Common myeloid progenitor, CD34-positive (primary cell): Measurements from ENCODE around the gene VEGFA.

Source experiments
- CTCF ChIA-PET: fragments of 350-600 bp; sonication (Branson Sonifier 250); formaldehyde crosslinking; loops from one replicate; lab custom pipeline; 2021; ENCODE audit warnings: antibody characterized with exemption; lab: Charles Lee
- POLR2A ChIA-PET: fragments of 350-600 bp; sonication (Branson Sonifier 250); formaldehyde crosslinking; loops from one replicate; lab custom pipeline; 2021; ENCODE audit warnings: antibody characterized with exemption; lab: Charles Lee
- DNase-seq, 3 donors: peaks; one replicate each; pipeline versions ENCODE4 v3.0.0 to v3.0.0-alpha.2; 2013
- H3K27ac ChIP-seq, 2 experiments: 1 replicate in 1 of 2; 2 replicates in 1 of 2; pipeline ENCODE4 v1.7.0; 2013; ENCODE audit warnings: inconsistent platforms in 2 of 2, low read length in 2 of 2, mild to moderate bottlenecking in 2 of 2, low read depth in 1 of 2, moderate library complexity in 1 of 2; ENCODE audit not compliant: severe bottlenecking in 2 of 2, insufficient read depth in 1 of 2, poor library complexity in 1 of 2
- H3K27me3 ChIP-seq, 5 experiments: replicated peaks in 2 of 5; 1 replicate in 3 of 5; 2 replicates in 2 of 5; pipeline versions ENCODE4 v1.6.1 to v1.7.0; 2013; ENCODE audit warnings: low read length in 4 of 5, mild to moderate bottlenecking in 2 of 5, moderate library complexity in 2 of 5, inconsistent platforms in 1 of 5; ENCODE audit not compliant: insufficient read depth in 5 of 5, control insufficient read depth in 4 of 5
- H3K36me3 ChIP-seq, 4 experiments: 1 replicate in 2 of 4; 2 replicates in 2 of 4; pipeline versions ENCODE4 v1.6.1 to v1.7.0; 2013; ENCODE audit warnings: low read length in 3 of 4, control low read depth in 1 of 4, mild to moderate bottlenecking in 1 of 4; ENCODE audit not compliant: control insufficient read depth in 4 of 4, insufficient read depth in 4 of 4
- H3K4me1 ChIP-seq, 4 experiments: 1 replicate in 3 of 4; 2 replicates in 1 of 4; pipeline versions ENCODE4 v1.6.1 to v1.7.1; 2013; ENCODE audit warnings: low read length in 3 of 4, mild to moderate bottlenecking in 3 of 4, control low read depth in 1 of 4, inconsistent platforms in 1 of 4, moderate library complexity in 1 of 4; ENCODE audit not compliant: control insufficient read depth in 4 of 4, insufficient read depth in 4 of 4; ENCODE audit errors: control extremely low read depth in 1 of 4
- H3K4me3 ChIP-seq, 7 experiments: 1 replicate in 4 of 7; 2 replicates in 3 of 7; pipeline versions ENCODE4 v1.5.1 to v1.7.0; 2013; ENCODE audit warnings: mild to moderate bottlenecking in 7 of 7, low read length in 6 of 7, moderate library complexity in 6 of 7, inconsistent platforms in 2 of 7, low read depth in 2 of 7, control low read depth in 1 of 7; ENCODE audit not compliant: insufficient read depth in 4 of 7, control insufficient read depth in 1 of 7; ENCODE audit errors: extremely low read depth in 1 of 7
- H3K9me3 ChIP-seq, 5 experiments: 1 replicate in 4 of 5; 2 replicates in 1 of 5; pipeline versions ENCODE4 v1.6.1 to v1.7.1; 2013; ENCODE audit warnings: low read length in 4 of 5, mild to moderate bottlenecking in 2 of 5, inconsistent platforms in 1 of 5, low read depth in 1 of 5, moderate library complexity in 1 of 5; ENCODE audit not compliant: control insufficient read depth in 4 of 5, insufficient read depth in 2 of 5; ENCODE audit errors: control extremely low read depth in 1 of 5
- WGBS: methylation state at CpG from one replicate; pipeline ENCODE4 v1.1.5; 2013; ENCODE audit not compliant: insufficient coverage; 5-methylcytosine and 5-hydroxymethylcytosine counted together

Gene VEGFA

GRCh38 chr6:43780941-43781928, 11.2 kb downstream of the VEGFA start:
- Histone ChIP-seq H3K27ac (no peak overlapping the region), H3K9me3 (no peaks in the 10 kb centered on the region), H3K27me3 (no peaks in the 10 kb centered on the region), H3K4me3 (no peak overlapping the region), H3K4me1 (peaks cover 0 to 8% (median 3%) of the 10 kb centered on the region in 4 experiments), H3K36me3 (peaks cover 0 to 87% (median 36%) of the 10 kb centered on the region in 4 experiments)
- ChIA-PET CTCF (interaction anchor here (1.1 to 1.6 kb wide), 3 partner anchors 16 to 297 kb away, joined by 3 to 8 read pairs (median 3); no protein-coding TSS in a partner anchor), POLR2A (no interaction called here)
- WGBS = 98% methylated on average over 14 of the region's 24 CpGs
- DNase-seq = no peak

- peaks cover 0 to 87% (median 36%) of the 10 kb centered on the region in 4 experiments for H3K36me3 ChIP-seq
These were observed 12.1 kb downstream of the VEGFA start for GRCh38 chr6:43781941-43782704.

GRCh38 chr6:43782764-43783513, 12.9 kb downstream of the VEGFA start:
- peak in 2 of 3 donors; percentile 37 to 49 for DNase-seq
- 96% methylated on average over 7 of the region's 11 CpGs for WGBS
- ChIA-PET POLR2A (interaction anchor here (0.9 kb wide), 1 partner anchor 16 kb away, joined by 4 read pairs; no protein-coding TSS in a partner anchor), CTCF (interaction anchor here (1.2 to 2.0 kb wide), 7 partner anchors 9 to 296 kb away, joined by 3 to 18 read pairs (median 4); no protein-coding TSS in a partner anchor)
- peaks cover 0 to 5% (median 2%) of the 10 kb centered on the region in 4 experiments for H3K4me1 ChIP-seq
- H3K36me3 ChIP-seq = peaks cover 0 to 79% (median 32%) of the 10 kb centered on the region in 4 experiments
- no peak overlapping the region for H3K4me3 ChIP-seq
- H3K27ac ChIP-seq = no peak overlapping the region
- no peaks in the 10 kb centered on the region for H3K27me3 ChIP-seq
- no peaks in the 10 kb centered on the region for H3K9me3 ChIP-seq

More at GRCh38 chr6:43781941-43782704, 12.1 kb downstream of the VEGFA start:
- over 99% methylated on average over 14 of the region's 20 CpGs for WGBS
- Histone ChIP-seq H3K4me1 (peaks cover 0 to 5% (median 2%) of the 10 kb centered on the region in 4 experiments), H3K9me3 (no peaks in the 10 kb centered on the region), H3K27ac (no peak overlapping the region), H3K27me3 (no peaks in the 10 kb centered on the region), H3K4me3 (no peak overlapping the region)
- POLR2A ChIA-PET = no interaction called here
- CTCF ChIA-PET = interaction anchor here (1.1 to 1.8 kb wide), 5 partner anchors 8 to 297 kb away, joined by 3 to 18 read pairs (median 4); no protein-coding TSS in a partner anchor
- no peak for DNase-seq

GRCh38 chr6:43784049-43784855, 14.2 kb downstream of the VEGFA start:
- Histone ChIP-seq H3K27ac (no peak overlapping the region), H3K4me1 (peaks cover 0 to 5% (median 2%) of the 10 kb centered on the region in 4 experiments), H3K36me3 (peaks cover 0 to 65% (median 27%) of the 10 kb centered on the region in 4 experiments), H3K27me3 (no peaks in the 10 kb centered on the region), H3K9me3 (no peaks in the 10 kb centered on the region), H3K4me3 (no peak overlapping the region)
- ChIA-PET CTCF (interaction anchor here (1.2 to 2.0 kb wide), 4 partner anchors 9 to 23 kb away, joined by 3 to 18 read pairs (median 8); no protein-coding TSS in a partner anchor), POLR2A (interaction anchor here (0.9 kb wide), 1 partner anchor 15 kb away, joined by 4 read pairs; no protein-coding TSS in a partner anchor)
- no peak for DNase-seq
- 89% methylated on average over 18 of the region's 26 CpGs for WGBS

- no peaks in the 10 kb centered on the region for H3K27me3 ChIP-seq
- H3K9me3 ChIP-seq = no peaks in the 10 kb centered on the region
- POLR2A ChIA-PET = no interaction called here
- no peak overlapping the region for H3K27ac ChIP-seq
- WGBS = 89% methylated on average over 11 of the region's 14 CpGs
- H3K36me3 ChIP-seq = peaks cover 0 to 55% (median 22%) of the 10 kb centered on the region in 4 experiments
- peaks cover 0 to 6% (median 2%) of the 10 kb centered on the region in 4 experiments for H3K4me1 ChIP-seq
- no peak for DNase-seq
- CTCF ChIA-PET = interaction anchor here (0.9 to 2.3 kb wide), 2 partner anchors 10 to 314 kb away, joined by 3 to 16 read pairs; no protein-coding TSS in a partner anchor
- no peak overlapping the region for H3K4me3 ChIP-seq
These were observed 15.3 kb downstream of the VEGFA start for GRCh38 chr6:43785220-43785752.
